ENCODE data around the gene SLC32A1. TPM values are rescaled to one million over a fixed set of nuclear protein-coding genes. Genes with fewer than 3 reads are reported as not detected.

The SLC32A1 gene
- not detected for total RNA-seq

- DNase-seq, result no peak
Observed at GRCh38 chr20:38723848-38724625, at the start of gene SLC32A1. Gene SLC32A1 (plus strand): TSS chr20:38724486. CDS start chr20:38724725, 239 bp downstream.

DNA sequence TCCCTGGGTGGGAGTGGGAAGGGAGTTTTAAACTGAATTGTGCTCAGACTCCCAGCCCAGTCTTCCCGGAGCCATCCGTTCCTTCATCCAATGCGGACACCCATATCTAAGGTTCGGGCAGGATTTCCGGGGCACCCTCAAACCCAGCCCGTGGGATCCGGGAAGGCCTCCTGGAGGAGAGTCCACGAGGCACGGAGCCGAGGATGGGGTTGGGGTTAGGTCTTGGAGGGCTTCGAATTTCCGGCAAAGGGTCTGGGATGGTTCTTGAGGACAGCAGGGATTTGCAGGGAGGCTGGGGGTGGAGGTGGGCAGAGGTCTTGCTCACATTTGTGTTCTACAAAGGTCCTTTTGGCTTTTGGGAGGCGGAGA lies 49.5 kb upstream of the SLC32A1 start:
- no peak for DNase-seq

GRCh38 chr20:38676576-38676975 lies 47.7 kb upstream of the SLC32A1 start:
- no peak for DNase-seq

- DNase-seq, result no peak
Observed at GRCh38 chr20:38680500-38681306, 43.6 kb upstream of the SLC32A1 start.

DNA sequence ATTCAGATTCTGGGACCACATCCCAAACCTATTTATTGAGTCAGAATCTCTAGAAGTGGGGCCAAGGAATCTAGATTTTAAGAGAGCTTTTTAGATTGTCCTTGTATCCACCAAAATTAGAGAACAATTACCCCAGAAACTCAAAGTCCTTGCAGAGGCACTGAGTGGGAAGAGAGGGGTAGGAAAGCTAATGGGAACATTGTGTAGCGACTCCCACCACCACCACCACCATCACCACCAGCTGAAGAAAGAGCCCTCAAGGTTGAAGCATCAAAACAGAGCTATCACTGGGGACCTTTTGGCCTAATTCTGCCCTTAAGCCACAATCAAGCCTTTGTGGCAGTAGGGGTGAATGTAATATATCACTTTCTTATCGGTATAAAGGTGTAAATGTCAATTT lies 39.0 kb upstream of the SLC32A1 start:
- no peak for DNase-seq

- DNase-seq, result peak; percentile 16
Observed at GRCh38 chr20:38685853-38686473, 38.3 kb upstream of the SLC32A1 start.

DNA sequence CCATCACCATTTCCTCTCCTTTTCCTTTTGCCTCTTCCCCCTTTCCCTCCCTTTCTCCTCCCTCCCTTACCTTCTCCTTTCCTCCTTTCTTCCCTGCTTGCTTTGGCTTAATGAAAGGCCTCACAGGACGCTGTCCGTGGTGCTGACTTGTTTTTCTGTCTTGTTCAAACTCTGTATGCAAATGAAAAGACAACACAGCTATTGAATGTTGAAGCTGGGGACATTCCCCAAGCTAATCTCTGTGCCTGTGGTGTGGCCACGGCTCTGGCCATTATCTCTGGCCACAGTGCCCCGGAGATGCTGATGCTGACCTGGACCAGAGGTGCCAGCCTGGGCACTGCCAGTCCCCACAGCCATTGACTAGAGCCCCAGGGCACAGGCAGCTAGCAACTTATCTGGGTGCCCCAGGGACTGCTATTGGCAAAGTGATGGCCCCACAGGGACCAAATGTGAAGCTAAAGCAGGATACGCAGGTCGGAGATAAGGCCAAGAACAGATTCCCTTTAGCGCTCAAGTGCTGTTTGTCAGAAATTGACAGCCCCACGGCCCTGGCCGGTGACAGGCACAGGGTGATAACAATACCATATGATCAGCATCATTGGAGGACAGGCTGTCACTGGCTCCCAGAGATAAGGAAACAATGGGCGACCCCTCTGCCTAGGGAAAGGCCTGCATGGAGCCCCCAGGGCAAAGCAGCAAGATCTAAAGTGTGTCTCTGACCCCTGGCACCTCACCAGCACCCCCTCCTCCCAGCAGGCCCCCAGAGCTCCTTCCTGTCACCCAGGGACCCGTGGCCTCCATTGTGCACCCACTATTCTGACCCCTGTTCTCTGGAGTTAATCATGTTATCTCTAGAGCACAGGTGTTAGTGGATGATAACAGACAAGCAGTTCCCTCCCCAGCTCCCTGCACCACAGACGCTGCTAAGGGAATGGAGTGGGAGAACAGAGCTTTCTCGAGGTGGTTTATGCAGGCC lies 31.6 kb upstream of the SLC32A1 start:
- DNase-seq, result peak; percentile 44

DNA sequence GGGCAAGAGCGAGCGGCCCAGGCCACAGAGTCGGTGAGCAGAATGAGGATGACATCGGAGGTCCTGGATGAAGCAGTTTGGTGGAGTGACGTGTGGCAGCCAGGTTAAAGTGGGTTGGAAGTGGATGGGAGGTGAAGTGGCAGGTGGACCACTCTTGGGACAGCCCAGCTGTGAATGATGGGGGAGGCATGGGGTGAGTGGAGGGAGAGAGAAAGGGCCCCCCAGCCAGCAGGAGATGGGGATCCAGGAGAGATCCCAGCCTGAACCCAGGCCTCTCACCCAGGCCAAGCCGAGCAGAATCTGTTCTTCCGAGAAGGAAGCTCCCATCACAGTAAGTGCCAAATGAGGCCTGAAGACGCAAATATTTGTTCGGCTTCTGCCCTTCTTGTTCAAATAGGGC lies 27.0 kb upstream of the SLC32A1 start:
- DNase-seq, result no peak

DNA sequence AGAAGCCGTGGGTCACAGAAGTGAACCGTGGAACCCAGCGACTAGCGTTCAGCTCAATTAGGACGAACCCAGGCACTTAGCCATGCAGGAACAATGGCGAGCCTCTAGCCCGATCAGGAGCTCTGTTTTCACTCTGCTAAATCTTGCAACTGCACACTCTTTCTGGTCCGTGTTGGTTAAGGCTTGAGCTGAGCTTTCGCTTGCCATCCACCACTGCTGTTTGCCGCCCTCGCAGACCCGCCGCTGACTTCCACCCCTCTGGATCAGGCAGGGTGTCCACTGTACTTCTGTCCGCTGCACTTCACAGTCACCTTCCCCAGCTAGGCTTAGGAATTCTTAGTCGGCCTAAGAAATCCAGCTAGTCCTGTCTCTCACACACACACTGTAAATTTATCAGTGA lies 25.7 kb upstream of the SLC32A1 start:
- DNase-seq, result no peak

DNA sequence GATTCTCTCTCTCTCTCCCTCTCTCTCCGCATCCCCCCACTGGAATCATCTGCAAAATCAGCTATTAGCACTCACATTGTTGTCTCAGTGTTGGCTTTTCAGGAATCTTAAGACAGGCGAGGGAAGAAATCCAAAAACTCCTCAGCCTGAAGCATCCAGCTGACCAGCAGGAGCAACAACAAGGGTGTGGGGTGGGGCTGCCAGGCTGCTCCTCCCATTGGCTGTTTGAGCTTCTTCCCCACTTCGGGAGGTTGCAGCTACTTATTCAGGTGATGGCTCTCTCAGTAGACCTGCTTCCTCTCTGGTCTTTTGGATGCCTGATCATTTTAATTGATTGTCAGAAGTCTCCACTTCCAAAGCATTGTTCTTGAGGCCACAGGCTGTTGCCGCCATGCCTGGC lies 24.1 kb upstream of the SLC32A1 start:
- DNase-seq, result no peak

GRCh38 chr20:38700926-38701325 lies 23.4 kb upstream of the SLC32A1 start:
- DNase-seq, result no peak

GRCh38 chr20:38703526-38703925 lies 20.8 kb upstream of the SLC32A1 start:
- no peak for DNase-seq

GRCh38 chr20:38704136-38704535 lies 20.1 kb upstream of the SLC32A1 start:
- no peak for DNase-seq

DNA sequence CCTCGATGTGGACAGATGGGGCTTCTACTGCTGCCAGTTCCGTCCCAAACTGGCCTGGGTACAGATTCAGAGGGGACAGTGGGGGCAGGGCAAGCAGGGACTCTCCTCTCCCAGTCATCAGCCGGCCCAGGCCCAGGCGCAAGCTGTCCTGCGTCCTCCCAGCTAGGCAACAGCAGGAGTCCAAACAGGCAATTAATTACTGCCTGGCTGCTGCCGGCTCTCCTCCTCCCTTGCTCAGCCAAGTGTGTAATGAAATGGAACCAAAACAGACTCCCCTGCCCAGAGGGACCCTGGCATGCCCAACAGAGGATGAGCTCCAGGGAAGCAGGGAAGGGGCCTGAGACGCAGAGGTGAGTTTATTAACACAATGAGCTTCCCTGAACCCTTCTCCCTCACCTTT lies 17.8 kb upstream of the SLC32A1 start:
- no peak for DNase-seq

- no peak for DNase-seq
Observed at GRCh38 chr20:38714308-38714707, 10.0 kb upstream of the SLC32A1 start.

- no peak for DNase-seq
Observed at GRCh38 chr20:38715646-38716045, 8.6 kb upstream of the SLC32A1 start.

DNA sequence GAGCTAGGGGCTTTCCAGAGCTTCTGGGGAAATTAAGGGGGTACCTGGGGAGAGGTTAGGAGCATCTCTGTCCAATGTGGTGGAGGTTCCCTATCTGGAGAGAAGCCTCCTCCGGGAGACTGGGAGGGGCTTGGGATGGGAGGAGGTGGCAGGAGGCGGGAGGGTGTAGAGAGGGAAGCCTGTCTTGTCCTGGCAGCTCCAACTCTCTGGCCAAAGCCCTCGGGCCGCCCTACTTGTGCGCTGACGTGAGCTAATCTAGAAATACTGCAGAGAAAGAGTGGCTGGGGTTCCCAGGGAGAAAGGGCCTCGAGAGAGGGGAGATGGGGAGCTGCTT lies 1.6 kb upstream of the SLC32A1 start:
- no peak for DNase-seq

- no peak for DNase-seq
Observed at GRCh38 chr20:38723017-38723847, 1.1 kb upstream of the SLC32A1 start.

DNA sequence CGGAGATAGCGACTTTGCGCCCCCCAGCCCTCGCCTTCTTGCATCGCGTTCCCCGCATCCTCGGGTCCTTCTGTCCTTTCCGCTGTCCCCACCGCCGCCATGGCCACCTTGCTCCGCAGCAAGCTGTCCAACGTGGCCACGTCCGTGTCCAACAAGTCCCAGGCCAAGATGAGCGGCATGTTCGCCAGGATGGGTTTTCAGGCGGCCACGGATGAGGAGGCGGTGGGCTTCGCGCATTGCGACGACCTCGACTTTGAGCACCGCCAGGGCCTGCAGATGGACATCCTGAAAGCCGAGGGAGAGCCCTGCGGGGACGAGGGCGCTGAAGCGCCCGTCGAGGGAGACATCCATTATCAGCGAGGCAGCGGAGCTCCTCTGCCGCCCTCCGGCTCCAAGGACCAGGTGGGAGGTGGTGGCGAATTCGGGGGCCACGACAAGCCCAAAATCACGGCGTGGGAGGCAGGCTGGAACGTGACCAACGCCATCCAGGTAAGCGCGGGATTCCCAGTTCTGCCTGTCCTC lies 401 bp downstream of the SLC32A1 start:
- no peak for DNase-seq

GRCh38 chr20:38725148-38725901 lies 1.0 kb downstream of the SLC32A1 start:
- DNase-seq, result no peak

Data from effector CD4-positive, alpha-beta T cell (primary cell).